Endothelial cell (in vitro differentiated cells): ENCODE data around the gene PID1. TPM values are rescaled to one million over a fixed set of nuclear protein-coding genes. Genes with fewer than 3 reads are reported as not detected.

Source experiments
- DNase-seq: peaks from one replicate; pipeline ENCODE4 v3.0.0; 2021; ENCODE audit warnings: low spot score
- H3K27ac Mint-ChIP-seq: one replicate; pipeline ENCODE4 v1.8.0; 2021; ENCODE audit warnings: mixed read lengths, inconsistent platforms; ENCODE audit not compliant: unreplicated experiment
- H3K27me3 Mint-ChIP-seq: one replicate; pipeline ENCODE4 v1.8.0; 2021; ENCODE audit warnings: mild to moderate bottlenecking, moderate library complexity, mixed read lengths, inconsistent platforms; ENCODE audit not compliant: unreplicated experiment
- H3K36me3 Mint-ChIP-seq: one replicate; pipeline ENCODE4 v1.8.0; 2021; ENCODE audit warnings: mild to moderate bottlenecking, low read depth, mixed read lengths, inconsistent platforms; ENCODE audit not compliant: unreplicated experiment
- H3K4me1 Mint-ChIP-seq: one replicate; pipeline ENCODE4 v1.8.0; 2021; ENCODE audit warnings: mild to moderate bottlenecking, mixed read lengths, inconsistent platforms; ENCODE audit not compliant: unreplicated experiment
- H3K4me3 Mint-ChIP-seq: one replicate; pipeline ENCODE4 v1.8.0; 2021; ENCODE audit warnings: mild to moderate bottlenecking, mixed read lengths, inconsistent platforms; ENCODE audit not compliant: unreplicated experiment
- H3K9me3 Mint-ChIP-seq: one replicate; pipeline ENCODE4 v1.8.0; 2021; ENCODE audit warnings: mixed read lengths, inconsistent platforms; ENCODE audit not compliant: unreplicated experiment
- total RNA-seq: library from RNA; stranded (reverse); fragmentation: NEBNext Ultra II Directional; extraction: Animal tissue kit (Norgen Biotek cat#: 25700); gene quantifications from one replicate; pipeline ENCODE4 v1.2.1, GENCODE V29; 2021; ENCODE audit not compliant: unreplicated experiment
- TF ChIP-seq, protein P1 (sequence below): fragments of 200-600 bp; sonication (generic); IDR thresholded peaks from one replicate; pipeline ENCODE4 v1.5.0; 2021; ENCODE audit warnings: antibody characterized with exemption; ENCODE audit not compliant: unreplicated experiment

PID1 gene
- total RNA-seq, 1 donor from 2014 or later, result not detected

DNA sequence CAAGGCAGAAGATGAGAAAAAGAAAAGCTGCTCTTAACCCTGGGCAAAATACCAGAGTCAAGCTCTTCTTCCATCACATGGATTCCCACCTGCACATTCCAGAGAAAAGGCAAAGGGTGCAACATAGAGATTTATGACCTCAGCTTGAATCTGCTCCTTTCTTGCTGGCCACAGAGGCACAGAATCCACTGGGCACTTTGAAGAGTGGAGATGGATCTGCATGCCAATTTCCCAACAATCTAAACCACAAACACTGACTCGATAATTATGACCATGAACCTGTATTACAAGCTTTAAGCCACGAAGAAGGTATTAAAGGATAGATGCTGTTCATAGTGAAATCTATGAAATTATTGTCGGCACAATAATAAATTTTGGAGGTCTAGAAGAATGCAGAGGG lies 237.3 kb downstream of the PID1 start:
- Mint-ChIP-seq H3K4me1 (no peaks in the 10 kb centered on the region), H3K9me3 (no peaks in the 10 kb centered on the region), H3K27me3 (no peaks in the 10 kb centered on the region), H3K27ac (no peak overlapping the region), H3K36me3 (no peaks in the 10 kb centered on the region), H3K4me3 (no peak overlapping the region)
- TF ChIP-seq, protein P1, sequence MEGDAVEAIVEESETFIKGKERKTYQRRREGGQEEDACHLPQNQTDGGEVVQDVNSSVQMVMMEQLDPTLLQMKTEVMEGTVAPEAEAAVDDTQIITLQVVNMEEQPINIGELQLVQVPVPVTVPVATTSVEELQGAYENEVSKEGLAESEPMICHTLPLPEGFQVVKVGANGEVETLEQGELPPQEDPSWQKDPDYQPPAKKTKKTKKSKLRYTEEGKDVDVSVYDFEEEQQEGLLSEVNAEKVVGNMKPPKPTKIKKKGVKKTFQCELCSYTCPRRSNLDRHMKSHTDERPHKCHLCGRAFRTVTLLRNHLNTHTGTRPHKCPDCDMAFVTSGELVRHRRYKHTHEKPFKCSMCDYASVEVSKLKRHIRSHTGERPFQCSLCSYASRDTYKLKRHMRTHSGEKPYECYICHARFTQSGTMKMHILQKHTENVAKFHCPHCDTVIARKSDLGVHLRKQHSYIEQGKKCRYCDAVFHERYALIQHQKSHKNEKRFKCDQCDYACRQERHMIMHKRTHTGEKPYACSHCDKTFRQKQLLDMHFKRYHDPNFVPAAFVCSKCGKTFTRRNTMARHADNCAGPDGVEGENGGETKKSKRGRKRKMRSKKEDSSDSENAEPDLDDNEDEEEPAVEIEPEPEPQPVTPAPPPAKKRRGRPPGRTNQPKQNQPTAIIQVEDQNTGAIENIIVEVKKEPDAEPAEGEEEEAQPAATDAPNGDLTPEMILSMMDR, result no peak
- DNase-seq, result no peak

DNA sequence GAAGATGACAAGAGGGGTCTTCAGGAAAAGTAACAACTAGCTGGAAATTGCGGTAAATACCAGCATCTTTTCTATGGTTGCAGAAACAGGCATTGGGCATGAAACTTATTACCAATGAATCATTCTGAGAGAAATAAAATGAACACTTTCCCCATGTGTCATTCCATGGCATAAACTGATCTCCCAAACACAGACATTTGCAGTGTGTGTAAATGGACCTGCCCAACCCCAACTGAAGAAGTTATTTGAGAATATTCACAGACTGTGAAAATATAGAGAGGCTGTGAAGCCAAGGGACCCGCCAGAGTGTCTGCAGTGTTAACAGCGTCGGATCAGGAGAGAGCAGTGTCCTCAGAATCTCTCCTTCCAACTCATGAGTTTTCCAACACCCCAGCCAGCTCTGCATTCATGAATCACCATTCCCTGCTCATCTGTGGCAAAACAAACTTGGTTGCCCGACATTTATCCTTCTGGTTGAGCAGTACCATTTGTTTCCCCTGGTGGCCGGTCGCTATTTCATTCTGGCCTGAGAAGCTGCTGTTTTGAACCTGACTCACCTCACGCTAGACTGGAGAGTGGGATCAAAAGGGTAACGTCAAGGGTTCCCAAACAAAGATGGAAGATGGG lies 238.4 kb downstream of the PID1 start:
- H3K4me3 Mint-ChIP-seq, result no peak overlapping the region
- no peaks in the 10 kb centered on the region for H3K27me3 Mint-ChIP-seq
- no peaks in the 10 kb centered on the region for H3K9me3 Mint-ChIP-seq
- no peak for DNase-seq
- H3K36me3 Mint-ChIP-seq, result no peaks in the 10 kb centered on the region
- no peaks in the 10 kb centered on the region for H3K4me1 Mint-ChIP-seq
- TF ChIP-seq, protein P1, result no peak
- no peak overlapping the region for H3K27ac Mint-ChIP-seq

DNA sequence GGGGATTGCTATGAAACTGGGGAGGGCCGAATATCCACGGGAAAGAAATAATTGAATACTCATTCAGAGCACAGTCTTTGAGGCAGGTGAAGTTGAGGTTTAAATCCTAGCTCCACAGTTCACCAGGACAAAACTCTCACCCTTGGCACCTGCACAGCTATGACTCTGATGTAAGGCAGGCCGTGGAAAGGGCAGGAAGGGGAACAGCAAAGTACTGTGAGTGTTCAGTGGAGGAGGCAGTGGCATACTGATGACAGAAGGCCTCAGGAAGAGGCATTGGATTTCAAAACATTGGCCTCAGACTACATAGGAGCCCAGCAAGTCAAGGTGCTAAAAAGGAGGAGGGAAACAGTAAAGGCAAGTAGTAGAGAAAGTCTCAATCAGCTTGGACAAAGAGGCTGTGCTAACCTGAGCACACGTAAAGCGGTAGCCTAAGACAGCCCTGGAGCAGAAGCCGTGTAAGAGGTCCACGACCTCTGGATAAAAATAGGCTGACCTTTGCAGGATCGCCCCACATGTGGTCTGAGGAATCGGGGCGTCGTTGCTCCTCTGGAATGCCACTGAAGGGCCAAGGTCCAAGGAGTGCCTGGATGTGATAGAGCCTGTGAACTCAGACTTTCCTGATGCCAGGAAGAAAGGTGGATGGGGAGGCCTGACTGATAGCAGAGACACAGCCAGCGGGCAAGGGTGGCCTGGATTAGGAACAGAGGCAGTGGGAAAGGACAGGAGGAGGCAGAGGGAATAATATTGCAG lies 243.6 kb downstream of the PID1 start:
- peaks cover 4% of the 10 kb centered on the region for H3K27me3 Mint-ChIP-seq
- H3K9me3 Mint-ChIP-seq, result no peaks in the 10 kb centered on the region
- H3K4me1 Mint-ChIP-seq, result no peaks in the 10 kb centered on the region
- TF ChIP-seq, protein P1, result no peak
- H3K4me3 Mint-ChIP-seq, result no peak overlapping the region
- no peak for DNase-seq
- no peaks in the 10 kb centered on the region for H3K36me3 Mint-ChIP-seq
- H3K27ac Mint-ChIP-seq, result no peak overlapping the region

DNA sequence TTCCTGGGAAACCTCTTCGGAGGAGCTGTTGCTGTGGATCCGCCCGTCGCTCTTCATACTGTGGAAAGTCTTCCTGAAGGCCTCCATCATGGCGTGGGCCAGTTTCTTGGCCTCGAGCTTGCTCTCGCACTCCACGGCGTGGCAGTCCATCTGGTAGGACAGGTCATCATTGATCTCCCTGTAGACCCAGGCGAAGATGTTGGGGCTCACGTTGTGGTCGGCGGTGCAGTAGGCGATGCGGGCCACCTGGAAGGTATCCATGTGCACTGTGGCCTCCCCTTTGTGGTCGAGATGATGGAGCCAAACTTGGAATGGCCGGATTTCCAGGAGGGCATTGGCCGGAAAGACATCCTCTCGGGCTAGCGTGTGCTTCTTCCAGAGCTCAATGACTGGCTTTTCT lies 245.4 kb downstream of the PID1 start:
- TF ChIP-seq, protein P1, result no peak
- Mint-ChIP-seq H3K27me3 (peaks cover 4% of the 10 kb centered on the region), H3K27ac (no peak overlapping the region), H3K4me1 (no peaks in the 10 kb centered on the region), H3K4me3 (no peak overlapping the region), H3K36me3 (no peaks in the 10 kb centered on the region), H3K9me3 (no peaks in the 10 kb centered on the region)
- DNase-seq, result no peak

DNA sequence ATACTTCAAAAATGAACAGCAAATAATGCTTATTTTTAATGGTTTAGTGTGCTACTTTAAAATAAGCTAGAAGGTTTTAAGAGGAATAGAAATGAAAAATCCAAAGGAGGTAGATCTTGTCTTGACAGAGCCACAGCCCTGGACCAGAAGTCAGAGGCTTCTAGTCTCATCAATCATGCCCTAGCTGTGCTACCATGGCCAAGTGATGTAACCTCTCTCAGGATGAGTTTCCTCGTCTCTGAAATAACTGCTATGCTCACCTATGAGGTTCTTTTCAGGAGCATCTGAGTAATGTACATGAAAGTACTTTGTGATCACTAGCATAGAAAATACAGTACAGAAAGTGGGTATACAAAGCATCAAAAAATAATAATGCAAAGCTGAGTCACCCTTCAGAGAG lies 248.4 kb downstream of the PID1 start:
- no peak for DNase-seq
- H3K4me1 Mint-ChIP-seq, result no peaks in the 10 kb centered on the region
- TF ChIP-seq, protein P1, result no peak
- H3K36me3 Mint-ChIP-seq, result no peaks in the 10 kb centered on the region
- H3K9me3 Mint-ChIP-seq, result no peaks in the 10 kb centered on the region
- peaks cover 4% of the 10 kb centered on the region for H3K27me3 Mint-ChIP-seq
- H3K27ac Mint-ChIP-seq, result no peak overlapping the region
- H3K4me3 Mint-ChIP-seq, result no peak overlapping the region
